Measurements from ENCODE around the gene CAPN2.

Gene CAPN2

GRCh38 chr1:223708651-223709268, 3.6 kb upstream of the CAPN2 start:
- TF ChIP-seq GATA2 (IDR thresholded peaks at IDR 0.05; ENCODE audit: low read depth, low read length) (no peak), GATA3 (IDR thresholded peaks at IDR 0.05; ENCODE audit: low read depth, low read length) (no peak)

DNA sequence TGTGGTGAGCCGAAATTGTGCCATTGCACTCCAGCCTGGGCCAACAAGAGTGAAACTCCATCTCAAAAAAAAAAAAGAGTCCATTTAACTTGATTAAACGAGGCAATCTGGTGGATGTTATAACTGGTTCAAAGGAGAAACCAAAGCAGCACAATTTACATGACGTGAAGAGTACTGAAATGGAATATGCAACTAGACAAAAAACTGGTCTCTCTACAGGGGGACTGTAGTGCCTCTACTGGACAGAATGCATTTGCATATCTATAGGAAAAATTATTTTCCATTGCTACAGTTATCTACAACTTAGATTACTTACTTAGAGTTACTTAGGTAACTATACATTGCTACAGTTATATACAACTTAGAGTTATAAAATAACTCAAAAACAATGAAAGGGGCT, 2.7 kb upstream of the CAPN2 start:
- TF ChIP-seq GATA3 (IDR thresholded peaks at IDR 0.05; ENCODE audit: low read depth, low read length) (no peak), GATA2 (IDR thresholded peaks at IDR 0.05; ENCODE audit: low read depth, low read length) (no peak)

GRCh38 chr1:223710179-223711133, 1.9 kb upstream of the CAPN2 start:
- TF ChIP-seq GATA3 (IDR thresholded peaks at IDR 0.05; ENCODE audit: low read depth, low read length) (no peak), GATA2 (IDR thresholded peaks at IDR 0.05; ENCODE audit: low read depth, low read length) (no peak)

DNA sequence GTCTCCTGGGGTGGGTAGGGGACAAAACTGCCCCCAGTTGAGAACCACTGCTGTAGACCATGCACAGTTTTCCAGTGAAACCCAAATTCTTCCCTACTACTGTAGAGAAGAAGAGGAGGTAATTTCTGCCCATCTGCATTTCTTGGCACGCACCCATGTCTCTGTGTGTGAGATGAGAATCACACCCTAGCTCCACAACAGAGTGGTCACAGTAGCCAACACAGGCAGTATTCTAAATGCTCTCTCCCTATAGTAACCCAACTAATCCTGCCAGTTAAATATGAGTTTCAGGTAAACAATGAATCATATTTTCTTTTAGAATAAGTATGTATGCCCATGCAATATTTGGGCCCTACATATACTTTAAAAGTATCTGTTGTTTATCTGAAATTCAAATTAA, 1.2 kb upstream of the CAPN2 start:
- TF ChIP-seq GATA2 (IDR thresholded peaks at IDR 0.05; ENCODE audit: low read depth, low read length) (no peak), GATA3 (IDR thresholded peaks at IDR 0.05; ENCODE audit: low read depth, low read length) (no peak)

DNA sequence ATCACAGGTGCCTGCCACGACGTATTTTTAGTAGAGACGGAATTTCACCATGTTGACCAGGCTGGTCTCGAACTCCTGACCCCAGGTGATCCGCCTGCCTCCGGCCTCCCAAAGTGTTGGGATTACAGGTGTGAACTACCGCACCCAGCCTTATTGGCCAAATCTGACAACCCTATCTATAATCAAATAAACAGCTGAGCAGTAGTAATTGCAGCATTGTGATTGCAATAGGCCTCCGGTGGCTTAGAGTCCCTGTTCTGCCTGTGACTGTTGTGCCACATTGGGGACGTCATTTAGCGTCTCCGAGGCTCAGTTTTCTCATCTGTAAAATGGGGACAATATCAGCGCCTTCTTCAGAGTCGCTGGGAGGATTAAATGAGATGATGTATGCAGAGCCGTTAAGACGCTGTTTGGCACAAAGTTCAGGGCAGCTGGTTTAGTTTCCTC, 569 bp upstream of the CAPN2 start:
- TF ChIP-seq GATA2 (IDR thresholded peaks at IDR 0.05; ENCODE audit: low read depth, low read length) (no peak), GATA3 (IDR thresholded peaks at IDR 0.05; ENCODE audit: low read depth, low read length) (no peak)

DNA sequence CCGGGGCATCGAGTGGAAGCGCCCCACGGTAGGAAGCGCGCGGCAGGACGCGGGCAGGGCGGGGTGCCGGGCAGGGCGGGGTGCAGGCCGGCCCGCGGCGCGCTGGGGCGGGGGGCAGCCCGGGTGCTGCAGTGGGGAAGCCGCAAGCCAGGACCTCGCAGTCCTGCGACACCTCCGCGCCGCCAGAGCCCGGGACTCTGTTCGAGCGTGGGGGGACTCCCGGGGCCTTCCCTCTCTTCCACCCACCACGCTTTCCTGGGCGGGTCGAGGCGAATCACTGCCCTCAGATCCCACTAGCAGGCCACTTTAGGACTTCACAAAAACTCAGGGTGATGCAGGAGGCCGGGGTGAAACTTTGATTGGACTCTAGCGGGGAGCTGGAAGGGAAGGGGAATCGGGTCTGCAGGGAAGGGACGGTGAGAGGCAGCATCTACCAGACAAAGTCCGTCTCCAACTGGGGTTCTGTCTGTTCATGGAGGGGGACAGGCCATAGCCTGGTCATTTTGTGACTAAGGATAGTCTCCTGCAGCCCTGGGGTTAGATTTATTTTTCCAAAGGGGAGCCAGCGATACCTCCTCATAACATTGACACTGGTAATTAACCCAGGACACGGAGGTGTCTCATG, 623 bp downstream of the CAPN2 start:
- no peak for TF ChIP-seq GATA3 (IDR thresholded peaks at IDR 0.05; ENCODE audit: low read depth, low read length)
- no peak for TF ChIP-seq GATA2 (IDR thresholded peaks at IDR 0.05; ENCODE audit: low read depth, low read length)

GRCh38 chr1:223713546-223714420, 1.4 kb downstream of the CAPN2 start:
- TF ChIP-seq GATA3 (IDR thresholded peaks at IDR 0.05; ENCODE audit: low read depth, low read length) (no peak), GATA2 (IDR thresholded peaks at IDR 0.05; ENCODE audit: low read depth, low read length) (no peak)

- TF ChIP-seq GATA2 (IDR thresholded peaks at IDR 0.05; ENCODE audit: low read depth, low read length) (no peak), GATA3 (IDR thresholded peaks at IDR 0.05; ENCODE audit: low read depth, low read length) (no peak)
Observed at GRCh38 chr1:223714421-223714724, 2.0 kb downstream of the CAPN2 start.

DNA sequence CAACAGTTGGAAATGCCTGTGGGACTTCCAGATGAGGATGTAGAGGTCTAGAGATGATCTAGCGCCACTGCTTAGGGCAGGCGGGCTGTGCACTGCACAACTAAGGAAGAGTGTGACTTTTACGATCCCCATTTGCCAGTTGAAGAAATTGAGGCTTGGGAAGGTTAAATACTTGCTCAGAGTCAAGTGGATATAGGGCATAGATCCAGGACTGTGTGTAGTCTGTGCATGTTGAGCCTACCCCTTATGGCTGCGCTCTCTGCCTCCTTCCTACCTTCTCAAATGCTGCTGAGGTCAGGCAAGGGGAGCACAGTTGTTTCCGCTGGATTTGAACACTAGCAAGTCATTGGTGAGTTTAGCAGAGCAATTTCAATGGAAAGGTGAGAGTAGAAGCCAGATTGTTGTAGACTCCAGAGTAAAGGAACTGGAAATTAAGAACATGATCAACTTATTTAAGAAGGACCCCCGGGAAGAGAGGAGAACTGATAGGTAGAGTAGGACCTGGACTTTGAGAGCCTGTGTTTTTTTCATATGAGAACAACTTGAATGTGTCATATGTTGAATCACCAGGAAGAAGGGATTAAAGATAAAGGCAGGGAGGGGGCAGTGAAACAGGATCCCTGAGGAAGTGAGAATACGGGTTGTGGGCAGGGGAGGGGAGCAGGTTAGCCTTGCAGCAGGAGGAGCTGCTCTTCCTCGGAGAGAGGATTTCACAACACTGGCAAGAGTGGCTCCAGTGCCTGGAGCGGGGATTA, 2.7 kb downstream of the CAPN2 start:
- TF ChIP-seq GATA2 (IDR thresholded peaks at IDR 0.05; ENCODE audit: low read depth, low read length) = no peak
- TF ChIP-seq GATA3 (IDR thresholded peaks at IDR 0.05; ENCODE audit: low read depth, low read length) = no peak

GRCh38 chr1:223715604-223716172, 3.3 kb downstream of the CAPN2 start:
- TF ChIP-seq GATA2 (IDR thresholded peaks at IDR 0.05; ENCODE audit: low read depth, low read length) = no peak
- no peak for TF ChIP-seq GATA3 (IDR thresholded peaks at IDR 0.05; ENCODE audit: low read depth, low read length)

DNA sequence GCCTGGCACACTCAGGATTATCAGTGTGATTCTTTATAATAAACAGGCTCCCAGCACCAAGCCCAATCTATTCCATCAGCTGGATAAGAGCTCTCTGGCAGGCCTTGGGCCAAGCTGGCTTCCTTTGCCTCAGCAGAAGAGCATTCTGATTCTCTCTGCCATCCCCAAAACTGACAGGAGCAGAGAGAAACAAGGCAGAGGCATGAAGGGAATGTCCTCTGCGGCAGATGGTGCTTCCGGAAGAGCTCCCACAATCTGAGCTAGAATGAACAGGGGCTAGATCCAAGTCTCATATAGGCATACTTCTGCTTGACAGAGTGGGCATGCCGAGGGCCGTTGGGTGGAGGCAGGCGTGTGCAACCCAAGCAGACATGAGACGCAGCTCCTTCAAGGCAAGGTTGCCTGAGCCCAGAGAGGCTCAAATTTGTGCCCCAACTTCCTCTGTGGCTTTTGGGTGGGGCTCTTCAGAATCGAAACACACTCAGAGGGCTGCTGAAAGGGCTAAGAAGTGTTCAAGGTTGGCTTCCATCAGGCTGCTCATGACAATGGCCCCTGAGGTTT, 4.0 kb downstream of the CAPN2 start:
- TF ChIP-seq GATA2 (IDR thresholded peaks at IDR 0.05; ENCODE audit: low read depth, low read length) (peak; percentile 97), GATA3 (IDR thresholded peaks at IDR 0.05; ENCODE audit: low read depth, low read length) (peak; percentile 86)

- TF ChIP-seq GATA3 (IDR thresholded peaks at IDR 0.05; ENCODE audit: low read depth, low read length) (no peak), GATA2 (IDR thresholded peaks at IDR 0.05; ENCODE audit: low read depth, low read length) (no peak)
Observed at GRCh38 chr1:223717123-223717522, 4.8 kb downstream of the CAPN2 start.

Data from SH-SY5Y (cell line).